ENCODE results near the gene IFIT1B.
"Not testable (repeated sequence)": the region's sequence is repeated elsewhere in the genome, so short reads cannot be mapped to it uniquely, and the experiment has no call there.

Gene IFIT1B

GRCh38 chr10:89350631-89351315 is 27.1 kb upstream of the IFIT1B start:
- not testable (repeated sequence) for DNase-seq

GRCh38 chr10:89351412-89351779 is 26.5 kb upstream of the IFIT1B start:
- no peak for DNase-seq

- DNase-seq: no peak
Observed at GRCh38 chr10:89351780-89352597, 25.9 kb upstream of the IFIT1B start.

GRCh38 chr10:89352802-89353201 is 25.1 kb upstream of the IFIT1B start:
- no peak for DNase-seq

DNA sequence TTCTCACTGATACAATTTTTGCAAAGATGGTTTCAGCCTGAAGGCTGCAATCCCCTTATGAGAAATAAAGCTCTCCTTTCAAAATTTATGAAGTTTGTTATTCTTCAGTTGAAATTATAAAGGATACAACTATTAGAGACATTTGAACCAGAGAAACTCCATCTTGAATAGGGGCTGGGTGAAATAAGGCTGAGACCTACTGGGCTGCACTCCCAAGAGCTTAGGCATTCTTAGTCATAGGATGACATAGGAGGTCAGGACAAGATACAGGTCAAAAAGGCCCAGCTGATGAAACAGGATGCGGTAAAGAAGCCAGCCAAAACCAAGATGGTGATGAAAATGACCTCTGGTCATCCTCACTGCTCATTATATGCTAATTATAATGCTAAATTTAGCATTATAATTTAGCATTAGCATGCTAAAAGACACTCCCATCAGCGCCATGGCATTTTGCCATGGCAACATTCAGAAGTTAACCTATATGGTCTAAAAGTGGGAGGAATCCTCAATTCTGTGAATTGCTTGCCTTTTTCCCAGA is 22.4 kb upstream of the IFIT1B start:
- no peak for DNase-seq

DNA sequence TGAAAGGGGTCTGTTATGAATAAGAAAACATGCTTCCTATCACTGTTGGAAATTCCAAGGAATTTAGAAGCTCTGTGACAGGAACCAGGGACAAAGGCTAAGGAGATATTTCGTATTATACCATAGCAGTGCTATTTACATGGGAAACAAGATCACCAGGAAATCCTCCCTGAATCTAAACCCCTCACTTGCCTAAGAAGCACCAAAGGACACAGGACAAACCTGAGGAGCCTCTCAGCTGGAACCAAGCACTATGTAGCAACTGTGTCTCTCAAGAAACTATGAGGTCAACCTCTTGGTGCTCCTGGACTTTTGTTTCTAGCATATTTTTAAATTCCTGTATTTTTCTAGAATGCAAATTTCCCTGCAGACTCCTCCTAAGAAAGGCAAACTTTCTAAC is 20.8 kb upstream of the IFIT1B start:
- no peak for DNase-seq

- DNase-seq: no peak
Observed at GRCh38 chr10:89357975-89358374, 19.9 kb upstream of the IFIT1B start.

DNA sequence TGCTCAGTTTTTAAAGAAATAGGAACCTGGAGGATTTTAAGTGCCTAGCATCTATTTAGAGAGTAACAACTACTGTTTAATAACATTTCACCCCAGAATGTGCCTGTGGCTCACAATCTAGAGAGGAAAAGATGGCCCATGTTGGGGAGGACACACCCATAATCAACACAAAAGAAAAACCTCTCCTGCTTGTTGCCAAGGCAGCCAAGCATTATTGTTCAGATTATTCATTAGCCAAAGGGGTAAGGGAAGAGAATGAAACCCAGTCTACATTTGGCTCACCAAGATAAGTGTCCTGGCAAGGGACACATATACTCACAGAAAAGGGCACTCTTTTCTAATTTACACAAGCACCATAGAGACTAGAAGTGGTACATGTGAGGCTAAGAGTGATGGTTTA is 17.7 kb upstream of the IFIT1B start:
- no peak for DNase-seq

- DNase-seq: no peak
Observed at GRCh38 chr10:89362929-89363328, 14.9 kb upstream of the IFIT1B start.

GRCh38 chr10:89363729-89364442 is 14.0 kb upstream of the IFIT1B start:
- DNase-seq: no peak

DNA sequence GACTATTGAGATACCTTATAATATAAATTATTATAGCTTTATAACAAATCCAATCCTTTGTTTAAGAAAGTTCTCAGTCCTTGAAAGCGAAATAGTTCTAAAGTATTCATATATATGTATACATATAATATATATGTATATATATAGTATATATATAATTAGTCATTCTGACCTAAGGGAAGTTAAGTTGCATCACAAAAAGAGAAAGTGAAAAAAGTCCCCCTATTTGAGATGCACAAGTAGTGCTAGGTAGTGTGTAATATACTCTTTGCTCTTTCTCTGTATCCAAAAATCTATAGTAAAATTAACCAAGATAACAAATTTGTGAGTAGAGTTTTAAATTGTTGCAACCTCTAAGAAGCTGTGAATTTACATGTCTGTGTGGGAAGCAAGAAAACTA is 13.3 kb upstream of the IFIT1B start:
- DNase-seq: no peak

DNA sequence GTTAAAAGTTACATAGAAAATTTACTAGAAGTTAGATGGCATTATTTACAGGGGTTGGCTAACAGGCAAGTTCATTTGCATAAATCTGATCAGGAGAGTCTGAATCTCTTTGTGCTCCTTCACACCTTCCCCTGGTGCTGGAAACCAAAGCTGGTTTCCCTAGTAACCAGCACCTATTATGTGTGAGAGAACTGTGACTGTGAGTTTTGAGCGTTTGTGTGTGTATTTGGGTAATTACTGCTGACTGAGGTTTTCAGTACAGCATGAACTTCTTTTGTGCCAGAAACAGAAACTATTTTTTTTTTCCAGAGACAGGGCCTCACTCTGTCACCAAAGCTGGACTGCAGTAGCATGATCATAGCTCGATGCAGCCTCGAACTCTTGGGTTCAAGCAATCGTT is 10.3 kb upstream of the IFIT1B start:
- no peak for DNase-seq

DNA sequence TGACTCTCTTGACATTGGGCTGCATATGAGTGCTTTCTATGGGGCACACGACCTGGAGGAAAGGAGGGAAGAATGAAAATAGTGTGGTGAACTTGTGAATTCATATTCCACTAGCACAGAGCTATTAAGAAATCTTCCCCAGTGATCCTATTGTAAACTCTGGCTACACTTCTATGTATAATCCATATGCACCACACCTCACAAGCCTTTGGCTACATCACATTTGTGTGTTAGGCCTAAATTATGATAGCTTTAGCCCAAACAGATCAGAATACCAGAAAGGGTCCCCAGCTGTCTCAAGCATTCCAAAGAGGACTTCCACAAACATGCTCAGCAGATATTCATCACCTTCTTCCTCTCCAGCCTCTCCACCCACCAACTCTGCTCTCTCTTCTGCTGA is 9.7 kb upstream of the IFIT1B start:
- no peak for DNase-seq

- DNase-seq: no peak
Observed at GRCh38 chr10:89369156-89370105, 8.4 kb upstream of the IFIT1B start.

DNA sequence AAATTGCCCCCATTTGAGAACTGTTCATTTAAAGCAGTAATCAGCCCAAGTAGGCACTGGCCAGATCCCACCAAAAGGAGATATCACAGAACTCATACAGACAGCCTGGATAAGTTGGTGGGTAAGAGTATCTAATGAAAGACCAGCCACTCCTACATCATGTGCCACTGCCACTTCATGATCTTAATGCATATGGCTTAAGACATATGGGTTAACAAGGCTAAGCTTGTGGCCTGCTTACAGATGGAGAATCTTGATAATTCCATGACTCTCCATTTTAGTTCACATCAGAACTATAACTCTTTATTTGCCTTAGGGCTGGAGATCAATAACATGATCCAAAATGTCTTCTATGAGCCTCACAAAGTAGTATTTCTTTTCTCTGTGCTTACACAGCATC is 6.8 kb upstream of the IFIT1B start:
- DNase-seq: no peak

DNA sequence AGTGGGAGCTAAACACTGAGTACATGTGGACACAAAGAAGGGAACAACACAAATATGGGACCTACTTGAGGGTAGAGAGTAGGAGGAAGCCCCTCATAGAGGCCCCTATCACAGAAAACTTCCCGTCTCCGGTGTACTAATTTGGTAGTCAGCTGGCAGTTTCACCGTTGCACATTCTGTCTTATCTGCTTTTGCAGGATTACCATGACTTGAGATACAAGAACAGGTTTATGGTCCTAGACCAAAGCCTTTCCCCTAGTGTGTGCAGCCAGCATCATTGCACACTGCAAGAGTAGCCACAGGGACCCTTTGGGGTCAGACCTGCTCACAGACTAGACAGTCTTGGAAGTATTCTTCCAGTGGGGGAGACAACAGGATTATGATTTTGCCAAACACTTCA is 5.9 kb upstream of the IFIT1B start:
- no peak for DNase-seq

GRCh38 chr10:89373916-89374711 is 3.7 kb upstream of the IFIT1B start:
- DNase-seq: no peak

DNA sequence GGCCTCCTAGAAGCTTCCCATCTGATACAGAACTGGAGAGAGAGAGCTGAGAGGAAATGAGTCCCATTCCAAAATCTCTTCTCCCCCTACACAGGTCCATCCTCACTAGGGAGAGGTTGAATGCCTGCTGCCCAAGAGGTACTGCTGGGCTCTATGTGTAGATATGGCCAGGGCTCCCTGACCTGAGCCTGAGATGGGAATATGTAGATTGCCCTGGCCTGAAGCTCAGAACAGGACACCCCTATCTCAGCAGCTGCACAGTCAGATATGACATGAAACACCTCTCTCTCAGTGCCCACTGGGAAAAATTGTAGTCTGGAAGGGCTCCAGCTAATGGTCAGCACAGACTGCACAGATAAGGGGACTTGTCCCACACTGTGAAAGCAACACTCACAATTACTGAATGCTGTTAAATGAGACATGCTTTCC is 3.1 kb upstream of the IFIT1B start:
- no peak for DNase-seq

DNA sequence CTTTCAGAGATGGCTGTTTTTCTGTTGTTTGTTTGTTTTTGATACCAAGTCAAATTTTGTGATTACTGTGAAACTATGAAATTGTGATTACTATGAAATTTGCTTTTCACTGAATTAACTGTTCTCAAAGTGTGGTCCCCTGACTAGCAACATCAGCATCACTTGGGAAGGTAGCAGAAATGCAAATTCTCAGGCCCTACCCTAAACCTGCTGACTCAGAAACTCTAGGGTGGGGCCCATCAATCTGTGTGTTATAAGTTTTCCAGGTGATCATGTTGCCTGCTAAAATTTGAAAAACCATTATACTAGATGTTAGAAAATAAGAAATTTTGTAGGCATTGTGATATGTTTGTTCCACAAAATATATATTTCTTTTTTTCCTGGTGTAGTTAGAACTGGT is 1.2 kb downstream of the IFIT1B start:
- no peak for DNase-seq

DNA sequence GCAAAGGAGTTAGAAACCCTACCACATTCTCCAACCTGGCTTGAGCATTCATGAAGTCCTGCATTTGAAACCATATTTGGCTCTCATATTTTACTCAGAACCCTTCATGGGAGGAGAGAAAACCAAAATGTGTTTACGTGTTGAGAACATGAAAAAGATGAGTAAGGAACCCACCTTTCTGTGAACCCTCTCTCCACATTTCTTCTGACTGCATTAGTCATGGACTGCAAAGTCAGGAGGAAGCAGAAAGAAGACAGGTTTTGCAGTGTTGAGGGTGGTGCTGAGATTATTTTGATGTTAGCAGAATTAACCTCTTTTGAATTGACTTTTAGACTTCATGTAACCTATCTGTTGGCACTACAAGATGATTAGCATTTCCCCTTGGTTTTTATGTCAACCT is 4.9 kb downstream of the IFIT1B start:
- no peak for DNase-seq

DNA sequence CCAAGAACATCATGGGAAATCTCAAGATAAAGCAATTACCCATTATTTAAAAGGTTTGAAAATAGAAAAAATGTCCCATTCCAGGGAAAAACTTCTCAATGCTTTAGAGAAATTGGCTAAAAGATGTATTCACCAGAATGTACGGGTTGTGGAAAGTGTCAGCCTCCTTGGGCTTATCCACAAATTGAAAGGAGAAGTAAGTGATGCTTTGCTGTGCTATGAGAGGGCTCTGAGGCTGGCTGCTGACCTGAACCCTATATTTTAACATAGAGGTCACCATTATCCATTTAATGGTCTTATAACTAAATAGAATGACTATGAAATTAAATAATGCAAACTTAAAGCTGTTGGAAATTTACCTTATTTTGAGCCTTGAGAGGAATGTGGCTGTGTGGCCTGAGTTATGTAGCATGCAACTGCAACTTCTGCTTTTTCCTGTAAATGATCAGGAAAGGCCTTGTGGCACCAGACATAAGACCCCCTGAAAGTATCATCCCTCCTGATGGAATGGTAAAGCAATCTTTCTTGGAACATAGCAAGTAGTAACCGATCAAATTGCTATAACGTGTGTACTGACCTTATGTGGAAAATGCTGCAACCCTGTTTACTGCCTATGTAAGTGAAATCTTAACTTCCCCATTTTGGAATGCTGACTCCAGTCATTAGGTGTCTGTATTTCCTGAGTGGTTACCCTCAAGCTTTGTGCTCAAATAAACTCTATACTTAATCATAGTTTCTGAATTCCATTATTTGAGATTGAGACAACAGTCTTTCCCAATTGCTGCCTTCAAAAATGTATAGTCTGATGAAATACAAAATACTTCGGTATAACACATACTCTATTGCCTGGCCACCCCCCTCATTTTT is 6.9 kb downstream of the IFIT1B start:
- no peak for DNase-seq

All from NCI-H1417 treated with DMSO at 0.1 percent for 48 hours (cell line).